ENCODE results near the gene RCAN2.

Gene RCAN2

DNA sequence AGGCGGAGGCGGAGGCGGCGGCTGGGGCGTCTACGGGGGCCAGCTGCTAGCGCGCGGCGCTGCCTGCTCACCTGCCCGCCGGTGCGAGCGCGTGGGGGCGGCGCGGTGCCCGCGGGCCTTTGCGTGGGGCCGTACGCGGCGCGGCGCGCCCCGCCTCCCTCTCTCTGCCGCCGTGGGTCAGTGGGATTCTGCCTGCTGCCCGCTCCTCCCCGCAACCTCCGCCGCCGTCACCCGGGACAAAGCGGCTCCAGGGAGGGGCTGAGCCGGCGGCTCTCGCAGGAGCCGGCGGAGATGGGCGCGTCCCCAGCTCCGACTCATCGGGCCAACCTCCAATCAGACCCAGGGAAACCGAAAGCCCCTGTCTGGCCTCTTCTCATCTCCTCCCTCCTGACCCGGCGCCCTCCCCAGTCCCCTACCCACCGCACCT lies at the start of gene RCAN2:
TSS of gene RCAN2 (minus strand) at position 249 of the 427 bp plus-strand sequence.
- DNase-seq (ENCODE audit: low read depth in 2 of 2), result no peak

DNA sequence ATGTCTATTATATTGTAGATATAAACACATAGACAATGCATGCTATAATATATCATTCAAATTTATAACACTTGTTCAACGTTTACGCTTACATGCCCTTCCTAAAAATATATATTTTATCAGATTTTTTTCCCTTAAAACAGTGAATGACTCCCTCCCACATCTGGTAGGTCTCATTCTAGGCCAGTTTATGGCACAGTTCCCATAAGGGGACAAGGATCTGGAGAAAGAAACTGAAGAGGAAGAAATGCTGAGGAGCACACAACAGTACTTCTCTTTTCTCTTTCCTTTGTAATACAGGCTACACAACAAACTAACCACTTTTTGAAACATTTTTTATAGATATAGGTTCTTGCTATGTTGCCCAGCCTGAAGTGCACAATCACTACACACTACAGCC lies 48.6 kb upstream of the RCAN2 start:
- no peak for DNase-seq (ENCODE audit: low read depth in 2 of 2)

DNA sequence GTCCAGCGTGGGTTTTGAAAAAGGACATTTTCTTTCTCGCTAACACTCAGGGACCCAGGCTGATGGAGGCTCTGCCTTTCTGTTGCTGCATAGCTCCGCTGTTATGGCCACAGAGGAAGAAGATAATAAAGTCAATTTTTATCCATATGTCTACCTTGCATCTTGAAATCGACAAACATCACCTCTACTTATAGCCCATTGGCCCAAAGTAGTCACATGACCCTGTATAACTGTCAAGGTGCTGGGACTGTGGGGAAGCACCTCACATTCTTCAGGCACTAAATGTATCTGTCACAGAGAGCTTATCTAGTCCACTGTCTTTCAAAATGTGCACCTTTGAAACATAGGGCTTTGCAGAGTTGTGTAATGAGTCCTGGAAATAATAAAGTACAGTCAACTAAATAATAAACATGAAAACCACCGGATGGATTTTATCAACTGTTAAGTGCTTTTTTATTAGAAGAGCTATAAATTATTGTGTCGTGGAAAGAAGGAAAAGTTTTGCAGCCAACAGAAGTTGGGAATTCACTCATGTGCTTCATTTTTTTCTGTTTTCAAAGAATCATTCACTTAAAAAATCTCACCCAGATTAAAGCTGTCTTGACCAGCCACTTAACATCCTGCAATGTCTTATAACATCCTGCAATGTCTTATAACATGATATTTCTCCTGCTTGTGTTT lies 47.7 kb upstream of the RCAN2 start:
- no peak for DNase-seq (ENCODE audit: low read depth in 2 of 2)

DNA sequence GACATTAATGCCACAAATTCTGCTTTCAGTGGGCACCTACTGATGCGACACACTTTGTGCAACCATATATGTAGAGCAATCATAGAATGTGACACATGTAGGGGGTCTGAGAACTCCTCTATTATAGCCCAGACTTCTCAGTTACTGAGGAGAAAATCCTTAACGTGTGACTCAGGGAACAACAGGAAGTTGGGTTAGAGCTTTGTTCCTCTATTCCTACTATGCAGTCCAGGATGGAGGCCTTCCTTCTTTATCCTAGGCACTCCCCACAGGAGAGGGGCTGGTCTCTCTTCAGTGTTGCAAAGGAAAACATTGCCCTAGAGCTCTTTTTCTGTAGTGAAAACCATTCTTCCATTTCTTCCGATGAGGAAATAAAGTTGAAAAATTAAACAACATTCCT lies 39.6 kb upstream of the RCAN2 start:
- no peak for DNase-seq (ENCODE audit: low read depth in 2 of 2)

DNA sequence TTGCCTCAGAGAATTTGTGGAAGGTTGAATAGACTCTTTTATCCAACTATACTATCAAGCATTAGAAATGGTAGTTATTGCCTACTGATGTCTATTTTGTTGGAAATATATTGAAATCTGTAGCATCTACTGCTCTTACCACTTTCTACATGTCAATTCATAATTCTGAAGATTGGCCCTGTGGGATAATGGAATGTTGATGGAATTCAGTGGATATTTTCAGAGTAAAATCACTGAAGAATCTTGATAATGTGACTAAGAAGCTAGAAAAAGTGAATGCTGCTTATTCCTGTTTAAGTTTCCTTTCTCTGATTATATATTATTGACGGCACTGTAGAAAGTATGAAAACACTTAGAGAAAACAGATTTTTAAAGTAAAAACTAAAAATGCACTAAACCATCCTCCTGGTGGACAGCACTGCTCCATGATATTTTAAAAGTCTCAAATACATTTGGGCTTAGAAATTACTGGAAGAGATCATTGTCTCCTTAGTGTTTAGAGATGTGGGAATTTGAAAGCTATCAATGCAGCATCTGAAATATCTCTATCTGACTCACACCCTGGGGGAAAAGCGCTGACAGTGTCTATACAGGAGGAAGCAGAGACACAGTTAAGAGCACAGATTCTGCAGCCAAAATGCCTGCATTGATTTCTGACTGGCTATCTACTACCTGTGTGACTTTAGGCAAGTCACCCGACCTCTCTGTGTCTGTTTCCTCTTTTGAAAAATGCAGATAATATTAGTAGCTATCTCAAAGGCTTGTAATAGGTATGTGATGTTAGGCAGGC lies 37.9 kb upstream of the RCAN2 start:
- no peak for DNase-seq (ENCODE audit: low read depth in 2 of 2)

DNA sequence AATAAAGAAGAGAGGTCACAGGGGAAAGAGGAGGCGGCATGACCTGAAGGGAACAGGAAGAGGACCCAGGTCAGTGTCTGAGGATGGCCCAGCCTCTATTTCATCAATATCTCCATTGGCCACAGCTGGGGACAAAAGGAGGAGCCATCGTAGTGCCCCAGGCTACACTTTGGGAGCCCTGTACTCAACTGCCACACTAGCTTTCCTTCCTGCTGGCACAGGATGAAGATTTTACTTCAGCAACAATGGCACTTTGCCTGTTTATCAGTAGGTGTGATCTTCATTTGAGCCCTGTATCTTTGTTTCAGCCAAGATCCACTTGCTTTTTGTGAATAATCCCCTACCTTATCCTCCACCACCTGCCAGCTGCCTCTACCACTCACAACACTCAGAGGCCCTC lies 35.4 kb upstream of the RCAN2 start:
- no peak for DNase-seq (ENCODE audit: low read depth in 2 of 2)

DNA sequence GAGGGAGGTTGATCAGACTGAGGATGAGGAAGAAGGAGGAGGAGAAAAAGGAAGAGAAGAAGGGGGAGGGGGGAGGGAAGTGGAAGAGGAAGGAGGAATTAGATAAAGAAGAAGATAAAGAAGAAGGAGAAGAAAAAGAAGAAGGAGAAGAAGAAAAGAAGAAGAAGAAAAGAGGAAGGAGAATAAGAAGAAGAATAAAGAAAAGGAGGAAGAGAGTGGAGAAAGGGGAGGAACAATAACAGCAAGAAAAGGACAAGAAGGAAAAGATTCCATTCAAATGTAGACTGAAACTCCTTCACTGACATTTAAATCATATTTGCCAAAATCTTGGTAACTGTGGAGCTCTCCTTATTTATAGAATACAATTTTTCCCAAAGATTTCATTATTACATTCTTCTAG lies 34.3 kb upstream of the RCAN2 start:
- DNase-seq (ENCODE audit: low read depth in 2 of 2), result no peak

DNA sequence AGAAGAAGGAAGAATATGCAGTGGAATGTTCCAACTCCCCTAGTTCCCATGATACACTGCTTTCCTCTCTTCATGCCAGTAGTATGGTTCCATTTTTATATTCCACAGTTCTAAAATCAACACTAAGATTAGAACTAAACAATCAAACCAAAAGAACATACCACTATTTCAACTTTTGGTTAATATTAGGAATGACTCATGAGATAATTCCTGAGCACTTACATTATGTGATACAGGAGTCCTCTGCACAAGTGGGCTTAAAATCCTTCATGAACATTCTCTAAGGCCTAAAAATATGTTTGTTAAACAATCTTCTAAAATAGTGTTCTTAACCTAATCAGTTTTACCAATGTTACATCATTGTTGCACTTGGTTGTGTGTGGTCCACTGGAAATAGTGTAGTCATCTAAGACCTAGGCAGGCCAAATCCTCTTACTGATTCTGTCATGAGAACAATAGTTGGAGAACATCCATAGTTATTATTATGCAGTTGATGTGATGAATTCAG lies 30.3 kb upstream of the RCAN2 start:
- no peak for DNase-seq (ENCODE audit: low read depth in 2 of 2)

DNA sequence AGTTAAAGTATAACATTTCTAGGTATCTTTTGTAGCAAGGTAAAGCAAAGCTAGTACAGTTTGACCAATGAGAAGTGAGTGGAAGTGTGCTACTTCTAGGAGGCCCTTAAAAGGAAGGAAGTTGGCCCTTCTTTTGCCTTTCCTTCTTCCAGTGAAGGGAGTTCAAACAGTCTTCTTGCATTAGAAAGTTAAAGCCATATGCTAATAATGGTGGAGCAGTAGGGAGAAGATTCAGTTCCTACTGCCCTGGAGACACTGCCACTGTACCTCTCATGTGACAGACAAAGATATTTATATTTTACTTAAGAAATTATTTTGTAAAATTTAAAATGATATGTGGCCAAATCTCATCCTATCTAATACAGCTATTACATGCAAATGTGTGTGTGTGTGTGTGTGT lies 26.0 kb upstream of the RCAN2 start:
- DNase-seq (ENCODE audit: low read depth in 2 of 2), result no peak

DNA sequence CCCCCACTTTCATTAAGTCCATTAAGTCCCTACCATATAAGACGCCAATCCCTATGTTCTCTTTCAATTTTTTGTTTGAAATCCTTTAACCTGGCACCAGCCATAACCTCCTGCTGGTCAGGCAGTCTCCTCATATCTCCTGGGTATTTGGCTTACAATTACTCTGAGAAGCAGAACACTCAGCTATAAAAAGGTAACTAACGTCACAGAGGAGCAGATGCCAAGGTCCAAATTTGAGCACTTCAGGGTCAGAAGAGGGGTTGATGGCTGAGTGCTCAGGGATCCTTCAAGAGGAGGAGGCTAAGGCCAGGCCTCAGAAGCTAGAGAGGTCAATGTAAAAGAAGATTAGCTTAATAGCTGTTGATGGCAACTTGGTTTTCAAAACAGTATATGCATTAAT lies 22.3 kb upstream of the RCAN2 start:
- DNase-seq (ENCODE audit: low read depth in 2 of 2), result no peak

DNA sequence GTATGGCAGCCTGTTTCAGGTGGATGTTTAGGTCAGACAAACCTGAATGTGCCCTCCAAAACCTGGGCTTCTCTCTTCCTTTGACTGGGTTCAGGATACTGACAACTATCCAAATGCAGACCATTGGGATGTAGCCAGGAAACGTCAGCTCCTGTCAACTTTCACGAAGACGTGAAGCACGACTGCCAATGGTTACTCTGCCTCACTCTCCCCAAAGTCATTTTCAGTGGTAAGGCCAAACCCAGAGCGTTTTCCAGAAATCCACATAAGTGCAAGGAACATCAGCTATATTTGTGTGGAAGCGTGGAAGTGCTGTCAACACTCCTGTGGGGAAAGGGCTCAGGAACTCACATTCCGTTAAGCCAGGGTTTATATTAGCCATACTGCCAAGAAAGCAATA lies 20.1 kb upstream of the RCAN2 start:
- no peak for DNase-seq (ENCODE audit: low read depth in 2 of 2)

DNA sequence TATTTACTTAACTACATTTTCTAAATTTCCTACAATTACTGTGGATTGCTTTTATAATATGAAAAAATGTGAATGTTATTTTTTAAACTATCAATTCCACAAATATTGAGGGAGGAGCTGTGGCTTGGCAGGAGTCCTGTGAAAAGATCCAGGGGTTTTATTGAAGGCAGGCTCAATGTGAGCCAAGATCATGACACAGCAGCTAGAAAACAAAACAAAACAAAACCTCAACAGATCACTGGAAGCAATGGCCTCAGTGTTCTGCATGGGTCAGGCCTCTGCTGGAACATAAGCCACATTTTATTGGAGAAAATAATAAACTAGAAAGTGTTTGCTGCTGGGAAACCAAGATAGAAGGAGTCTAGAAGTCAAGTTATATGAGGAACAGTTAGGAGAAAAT lies 19.4 kb upstream of the RCAN2 start:
- no peak for DNase-seq (ENCODE audit: low read depth in 2 of 2)

DNA sequence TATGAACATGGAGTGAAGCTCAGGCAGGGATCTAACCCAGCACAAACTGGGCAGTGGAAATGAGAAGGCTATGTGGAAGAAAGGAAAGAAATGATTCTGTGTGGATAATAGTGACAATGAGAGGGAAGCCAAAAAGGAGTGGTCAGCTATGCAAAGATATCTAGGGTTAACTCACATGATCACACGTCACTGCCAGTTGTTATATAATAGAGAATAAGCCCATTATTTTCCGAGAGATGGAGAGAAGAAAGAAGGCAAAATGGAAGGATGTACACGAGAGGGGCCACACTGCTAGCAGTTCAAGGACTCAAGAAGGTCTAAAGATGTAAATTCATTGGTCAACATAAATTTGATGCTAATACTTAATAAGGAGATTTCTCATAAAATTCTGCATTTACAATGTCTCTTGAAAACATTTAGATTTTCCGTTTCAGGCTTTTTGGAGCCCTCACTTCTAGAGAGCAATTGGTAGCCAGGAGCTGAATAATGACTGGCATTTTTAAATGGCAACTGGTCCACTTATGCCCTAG lies 18.8 kb upstream of the RCAN2 start:
- DNase-seq (ENCODE audit: low read depth in 2 of 2), result no peak

DNA sequence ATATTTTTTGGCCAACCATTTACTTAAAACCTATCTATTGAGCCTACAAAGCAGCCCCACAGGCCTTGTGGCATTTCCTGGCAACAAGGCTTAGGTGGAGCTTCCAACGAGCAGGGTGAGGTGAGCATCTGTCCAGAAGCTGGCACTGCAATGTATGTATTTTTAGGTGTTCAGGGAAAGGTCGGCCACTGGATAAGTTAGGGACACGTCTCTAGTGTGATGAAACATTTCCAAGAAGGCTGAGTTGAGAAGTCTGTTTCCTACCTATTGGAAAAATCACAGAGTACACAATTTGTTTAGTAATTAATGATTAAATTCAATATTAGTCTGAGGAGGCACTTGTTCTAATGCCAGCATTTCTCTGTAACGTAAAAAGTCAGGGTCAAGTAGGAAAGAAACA lies 17.8 kb upstream of the RCAN2 start:
- DNase-seq (ENCODE audit: low read depth in 2 of 2), result no peak

DNA sequence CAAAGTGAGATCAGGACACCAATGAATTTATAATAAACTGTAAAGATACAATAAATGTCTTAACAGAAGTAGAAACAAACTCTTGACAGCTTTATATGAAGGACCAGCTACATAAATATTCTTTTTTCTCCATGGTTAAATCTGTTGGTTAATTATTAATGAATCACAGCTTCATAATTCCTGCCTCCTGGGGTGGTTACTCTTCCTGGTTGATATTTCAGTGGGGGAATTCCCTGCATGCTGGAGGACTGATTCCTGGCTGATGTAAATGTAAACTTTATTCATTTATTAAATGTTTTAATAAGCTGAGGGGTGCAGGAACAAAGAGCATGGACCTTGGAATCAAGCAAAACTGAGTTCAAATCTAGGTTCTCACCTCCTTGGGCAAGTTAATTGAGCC lies 16.2 kb upstream of the RCAN2 start:
- DNase-seq (ENCODE audit: low read depth in 2 of 2), result no peak

DNA sequence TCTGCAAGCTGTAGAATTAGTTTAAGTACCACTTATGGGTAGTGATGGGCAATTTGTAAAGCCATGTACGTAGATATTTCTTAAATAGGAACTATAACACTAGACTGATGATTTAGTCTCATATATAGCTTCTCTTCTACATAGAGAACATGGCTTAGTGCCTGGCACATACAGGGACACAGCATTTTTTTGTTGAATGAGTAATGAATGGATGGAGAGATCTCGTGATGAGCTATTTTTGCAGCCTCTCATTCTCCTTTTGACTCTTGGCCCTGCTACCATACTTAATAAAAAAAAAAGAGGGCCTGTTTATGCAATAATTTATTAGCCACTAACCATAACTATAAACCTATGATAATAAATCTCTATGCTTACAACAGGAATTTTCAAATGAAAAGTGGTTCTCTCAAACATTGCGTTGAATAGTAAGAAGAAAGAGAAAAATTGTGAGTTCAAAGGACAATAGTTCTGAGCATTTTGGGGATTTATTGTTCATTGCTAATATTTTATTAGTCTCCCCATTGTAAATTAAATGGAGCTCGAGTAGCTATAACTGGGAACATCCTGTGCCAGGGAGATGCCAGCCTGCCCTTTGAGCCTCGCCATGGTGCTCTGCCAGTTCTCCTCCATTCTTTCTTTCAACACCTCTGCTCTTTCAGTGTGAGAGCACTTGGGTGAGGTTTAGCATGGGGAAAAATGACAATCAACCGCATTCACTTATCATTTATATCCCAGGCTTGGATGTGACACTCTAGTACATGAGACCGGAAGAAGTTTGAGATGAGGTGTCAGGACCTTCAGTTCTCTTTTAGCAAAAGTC lies 14.7 kb upstream of the RCAN2 start:
- no peak for DNase-seq (ENCODE audit: low read depth in 2 of 2)

DNA sequence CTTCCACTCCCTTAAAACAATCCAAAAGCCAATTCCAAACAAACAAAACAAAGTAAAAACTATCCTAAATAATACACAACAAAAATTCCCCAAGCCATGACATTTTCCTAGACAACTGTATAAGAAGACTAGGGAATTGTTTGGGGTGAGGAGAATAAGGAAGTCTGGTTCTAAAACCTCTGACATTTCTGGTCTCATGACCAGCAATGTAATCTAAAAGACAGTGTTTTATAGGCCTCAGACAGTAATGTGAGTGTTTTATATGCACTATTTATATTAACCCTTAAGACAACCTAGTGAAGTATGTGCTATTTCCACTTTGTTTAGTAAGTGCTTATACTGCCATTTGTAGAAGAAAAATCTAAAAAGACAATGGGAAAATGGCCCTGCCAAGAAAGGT lies 13.0 kb upstream of the RCAN2 start:
- no peak for DNase-seq (ENCODE audit: low read depth in 2 of 2)

DNA sequence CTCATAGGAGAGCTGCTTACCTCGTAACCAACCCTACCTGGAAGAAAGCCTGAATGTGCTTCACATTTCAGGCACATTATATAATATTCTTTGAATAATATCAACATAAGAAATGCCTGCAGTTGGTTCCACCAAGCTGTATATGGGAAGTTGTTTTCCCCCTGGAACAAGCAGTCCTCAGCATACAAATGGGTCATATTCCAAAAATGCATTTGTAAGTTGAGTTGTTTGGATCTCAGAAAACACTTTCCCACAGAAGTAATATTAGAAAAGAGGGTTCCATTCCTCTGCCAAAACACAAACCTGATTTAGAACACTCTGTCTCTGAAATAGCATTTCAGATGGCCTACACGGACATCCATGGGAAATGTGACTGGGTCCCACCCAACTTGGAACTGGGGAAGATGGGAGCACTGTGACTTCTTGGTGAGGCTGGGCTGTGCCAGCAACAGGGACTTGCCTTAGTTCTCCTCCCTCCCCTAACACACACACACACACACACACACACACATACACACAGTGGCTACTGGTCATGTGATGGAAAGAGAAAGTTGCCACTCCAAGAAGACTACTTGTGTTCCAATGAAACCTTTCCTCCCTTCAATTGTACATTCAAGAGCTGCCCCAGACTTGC lies 11.4 kb upstream of the RCAN2 start:
- DNase-seq (ENCODE audit: low read depth in 2 of 2), result no peak

DNA sequence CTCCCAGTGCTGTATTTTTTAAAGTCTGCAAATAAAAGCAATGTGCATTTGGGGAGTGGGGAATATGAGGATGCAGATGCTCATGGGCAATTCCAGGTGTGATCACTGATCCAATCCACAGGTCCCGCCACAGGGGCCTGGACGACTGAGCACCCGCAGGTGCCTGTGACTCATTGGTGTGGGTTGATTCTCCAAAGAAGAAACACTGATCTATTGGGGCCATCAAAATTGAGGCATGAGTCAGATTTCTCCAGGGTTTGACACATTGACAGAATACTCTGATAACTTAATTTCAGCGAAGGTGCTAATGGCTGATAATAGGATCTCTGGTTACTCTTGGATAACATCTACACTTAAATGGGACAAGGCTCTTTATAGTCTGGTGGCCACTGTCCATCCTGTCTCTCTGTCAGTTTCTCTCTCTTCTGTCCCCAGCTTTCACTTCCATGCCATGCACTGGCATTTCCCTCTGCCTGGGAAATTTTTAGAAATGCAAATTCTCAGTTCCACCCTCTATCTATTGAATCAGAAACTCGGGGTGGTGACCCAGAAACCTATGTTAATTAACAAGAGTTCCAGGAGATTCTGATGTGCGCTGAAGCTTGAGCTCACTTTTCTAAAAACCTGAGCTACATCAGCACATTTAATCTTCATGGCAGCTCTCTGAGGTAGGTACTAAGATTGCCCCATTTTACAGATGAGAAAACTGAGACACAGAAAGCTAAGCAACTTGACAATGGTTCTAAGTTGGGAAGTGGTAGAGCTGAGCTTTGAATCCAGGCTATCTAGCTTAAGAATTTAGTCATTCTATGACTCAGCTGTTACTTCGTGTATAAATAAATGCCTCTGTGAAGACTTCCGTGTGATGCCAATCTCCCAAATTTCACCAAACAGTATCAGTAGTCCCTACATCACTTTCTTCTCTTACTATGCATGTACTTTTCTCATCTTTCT lies 10.2 kb upstream of the RCAN2 start:
- no peak for DNase-seq (ENCODE audit: low read depth in 2 of 2)

DNA sequence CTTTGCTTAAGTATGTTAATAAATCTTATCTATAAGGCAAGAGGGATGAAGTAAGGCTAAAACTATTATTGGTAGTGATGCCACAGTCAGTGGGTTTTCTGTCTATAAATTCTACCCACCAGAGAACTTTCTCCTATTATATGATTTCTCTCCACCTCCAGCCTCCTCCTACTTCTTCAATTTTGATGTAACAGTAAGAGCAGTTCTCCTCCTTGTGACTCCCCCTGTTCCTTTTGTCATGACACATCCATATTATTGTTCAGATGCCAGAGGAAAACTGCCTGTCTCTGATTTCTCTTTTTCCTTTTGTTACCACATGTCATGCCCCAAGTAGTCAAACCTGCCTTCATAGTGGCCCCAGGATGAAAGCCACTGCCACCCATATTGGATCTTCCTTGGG lies 9.1 kb upstream of the RCAN2 start:
- no peak for DNase-seq (ENCODE audit: low read depth in 2 of 2)
